Ureter (tissue), 1 donor: ENCODE data around the gene ENTPD5. TPM values are rescaled to one million over a fixed set of nuclear protein-coding genes. Genes with fewer than 3 reads are reported as not detected.
"Not testable (repeated sequence)": the region's sequence is repeated elsewhere in the genome, so short reads cannot be mapped to it uniquely, and the experiment has no call there.

Source experiments
- DNase-seq: peaks from one replicate; pipeline ENCODE4 v3.0.0-alpha.2; 2020; ENCODE audit warnings: low spot score
- total RNA-seq: library from RNA; stranded (reverse); gene quantifications from one replicate; pipeline ENCODE4 v1.2.4, GENCODE V29; 2023
- donor health status: DM: yes; HTN: yes; CAD: no.

ENTPD5 gene
- total RNA-seq, 1 donor from 2014 or later = 55.4 TPM

DNA sequence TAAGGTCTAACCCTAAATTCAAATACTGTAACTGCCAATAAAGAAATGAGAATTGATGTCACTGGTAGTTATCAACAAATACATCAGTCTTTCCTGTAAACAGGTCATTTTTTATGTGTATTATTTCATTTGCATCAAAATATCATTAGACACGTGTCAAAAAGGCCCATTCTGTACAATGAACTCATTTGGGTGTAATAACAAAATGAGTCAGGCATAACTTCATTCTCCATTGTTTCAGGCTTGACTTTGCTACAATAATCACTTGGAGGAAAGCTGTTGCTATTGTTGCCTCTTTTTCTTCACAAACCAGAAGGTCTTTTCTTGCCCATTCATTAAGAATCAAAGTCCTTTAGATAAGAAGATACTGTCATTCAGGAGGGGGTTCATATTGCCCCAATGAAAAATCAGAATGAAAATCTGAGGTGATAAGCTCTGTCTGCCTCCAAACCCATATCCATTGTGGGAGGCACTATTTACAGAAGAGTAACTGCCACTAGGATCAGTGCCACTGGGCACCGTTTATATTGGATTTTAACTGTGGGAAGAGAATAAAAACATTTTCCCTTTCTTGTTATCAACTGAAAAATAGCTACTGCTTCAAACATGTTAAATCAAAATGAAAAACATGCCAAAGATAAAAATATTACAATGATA lies 10.1 kb downstream of the ENTPD5 start:
- no peak for DNase-seq

DNA sequence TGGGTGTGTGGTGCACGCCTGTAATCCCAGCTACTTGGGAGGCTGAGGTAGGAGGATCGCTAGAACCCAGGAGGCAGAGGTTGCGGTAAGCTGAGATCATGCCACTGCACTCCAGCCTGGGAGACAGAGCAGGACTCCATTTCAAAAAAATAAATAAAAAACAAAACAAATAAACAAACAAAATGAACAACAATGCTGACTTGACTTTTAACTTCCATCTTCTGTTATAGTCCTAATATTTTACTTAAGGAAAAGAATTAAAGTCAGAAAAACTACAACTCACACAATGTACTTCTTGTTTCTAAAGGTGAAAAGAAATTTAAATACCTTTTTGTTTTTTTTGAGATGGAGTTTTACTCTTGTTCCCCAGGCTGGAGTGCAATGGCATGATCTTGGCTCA lies 13.4 kb downstream of the ENTPD5 start:
- not testable (repeated sequence) for DNase-seq

DNA sequence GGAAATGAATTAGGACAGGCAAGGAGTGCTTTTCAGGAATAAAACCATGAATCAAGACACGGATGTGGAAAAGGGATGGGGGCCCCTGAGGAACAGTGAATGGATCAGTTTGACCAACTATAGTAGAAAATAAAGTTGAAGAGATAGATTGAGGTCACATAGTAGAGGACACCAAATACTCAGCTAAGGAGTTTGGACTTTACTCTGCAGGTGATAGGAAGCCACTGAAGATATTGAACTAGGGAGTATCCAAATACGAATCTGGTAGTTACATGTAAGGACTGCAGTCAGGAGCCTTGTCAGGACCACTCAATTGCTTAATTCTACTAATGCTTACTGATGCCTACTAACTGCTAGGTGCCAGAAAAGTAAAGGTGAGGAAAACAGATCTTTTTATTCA lies 20.4 kb downstream of the ENTPD5 start:
- no peak for DNase-seq

DNA sequence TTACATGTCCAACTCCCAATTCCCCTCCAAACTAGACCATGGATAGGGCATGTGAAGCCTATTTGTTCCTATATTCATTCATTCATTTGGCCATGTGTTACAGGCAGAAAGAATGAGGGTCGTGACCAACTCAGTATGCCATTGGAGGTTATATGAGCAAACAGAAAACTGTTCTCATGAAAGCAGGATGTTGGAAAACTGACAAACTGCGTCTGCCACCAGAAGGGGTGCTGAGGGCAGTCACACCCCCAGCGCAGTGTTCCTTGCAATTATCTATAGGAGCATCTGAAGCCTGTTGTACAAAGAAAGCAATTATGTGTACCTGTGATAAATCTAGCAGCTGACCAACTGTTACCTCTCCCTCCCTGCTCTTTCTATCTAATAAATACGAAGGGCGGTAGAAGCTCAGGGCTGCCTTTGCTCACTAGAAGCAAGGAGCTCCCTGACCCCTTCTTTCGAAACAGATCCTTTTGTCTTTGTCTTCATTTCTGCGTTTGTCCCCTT lies 21.1 kb downstream of the ENTPD5 start:
- no peak for DNase-seq

DNA sequence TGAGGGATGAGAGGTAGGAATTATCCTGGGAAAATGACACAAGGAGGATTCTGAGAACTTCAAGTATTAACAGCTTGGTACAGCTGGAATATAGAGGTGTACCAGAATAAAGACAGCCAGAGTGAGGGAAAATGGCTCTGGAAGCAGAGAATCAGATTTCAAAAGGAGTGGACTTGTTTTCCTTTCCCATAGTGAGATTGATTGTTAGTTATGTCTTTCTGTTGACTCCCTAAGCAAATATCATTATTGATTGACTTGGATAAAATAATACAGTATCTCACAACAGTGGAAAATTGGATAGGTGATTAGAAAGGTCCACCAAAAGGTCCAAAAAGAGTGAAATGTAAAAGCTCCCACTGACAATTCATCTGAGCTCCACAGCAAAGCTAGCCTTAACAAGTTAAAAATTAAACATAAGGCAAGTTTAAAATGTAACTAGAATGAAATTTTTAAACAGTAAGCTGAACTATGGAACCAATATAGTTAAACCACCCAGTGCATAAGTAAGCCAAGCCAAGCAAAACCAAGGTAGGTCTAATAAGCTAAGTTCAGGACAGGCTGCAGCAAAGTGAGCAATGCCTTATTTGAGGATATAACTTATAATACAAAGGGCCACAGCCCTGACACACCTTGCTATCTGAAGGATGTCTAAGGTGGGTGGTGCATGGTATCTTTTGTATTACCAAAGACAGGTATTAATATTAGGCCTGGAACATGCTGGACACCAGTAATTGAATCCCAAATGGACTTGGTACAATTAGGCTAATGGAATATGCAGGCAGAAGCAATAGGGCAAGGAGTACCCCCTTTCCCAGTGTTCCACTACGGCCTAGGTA lies 21.8 kb downstream of the ENTPD5 start:
- DNase-seq = no peak

DNA sequence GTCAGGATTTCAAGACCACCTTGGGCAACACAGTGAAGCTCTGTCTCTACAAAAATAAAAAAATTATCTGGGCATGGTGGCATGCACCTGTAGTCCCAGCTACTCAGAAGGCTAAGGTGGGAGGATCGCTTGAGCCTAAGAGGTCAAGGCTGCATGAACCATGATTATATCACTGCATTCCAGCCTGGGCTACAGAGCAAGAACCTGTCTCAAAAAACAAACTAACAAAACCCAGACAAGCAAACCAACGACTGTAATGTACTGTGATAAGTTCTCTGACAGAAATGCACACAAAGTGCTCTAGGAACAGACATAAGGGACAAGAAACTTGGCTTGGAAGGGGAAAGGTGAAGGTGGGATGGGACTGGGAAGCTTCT lies 22.4 kb downstream of the ENTPD5 start:
- DNase-seq = no peak

DNA sequence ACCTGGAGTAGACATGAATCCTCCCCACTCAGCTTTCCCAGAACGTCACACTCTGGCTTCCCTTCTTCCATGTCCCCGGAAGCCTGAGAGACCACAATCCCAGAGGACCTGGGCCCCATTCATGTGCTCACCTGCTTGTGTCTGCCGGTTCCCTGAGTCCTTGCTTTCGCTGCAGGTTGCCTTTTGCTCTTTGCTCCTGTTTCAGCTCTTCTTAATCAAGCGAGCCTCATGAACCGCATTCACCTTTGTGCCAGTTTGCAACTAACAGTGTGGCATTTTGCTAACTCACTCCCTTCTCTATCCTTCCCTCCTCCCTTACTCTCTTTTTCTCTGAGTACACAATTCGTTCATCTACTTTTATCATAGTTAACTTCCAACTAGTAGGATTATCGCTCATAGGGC lies 23.1 kb downstream of the ENTPD5 start:
- DNase-seq = no peak

DNA sequence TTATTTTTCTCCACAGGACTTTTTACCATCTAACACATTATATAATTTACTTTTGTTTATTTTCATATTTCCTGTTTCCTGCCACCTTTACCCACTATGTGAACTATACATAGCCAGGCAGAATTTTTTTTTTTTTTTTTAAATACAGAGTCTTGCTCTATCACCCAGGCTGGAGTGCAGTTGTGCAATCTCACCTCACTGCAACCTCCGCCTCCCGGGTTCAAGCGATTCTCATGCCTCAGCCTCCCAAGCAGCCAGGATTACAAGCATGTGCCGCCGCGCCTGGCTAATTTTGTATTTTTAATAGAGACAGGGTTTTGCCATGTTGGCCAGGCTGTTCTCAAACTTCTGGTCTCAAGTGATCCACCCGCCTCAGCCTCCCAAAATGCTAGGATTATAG lies 24.2 kb downstream of the ENTPD5 start:
- DNase-seq = not testable (repeated sequence)

DNA sequence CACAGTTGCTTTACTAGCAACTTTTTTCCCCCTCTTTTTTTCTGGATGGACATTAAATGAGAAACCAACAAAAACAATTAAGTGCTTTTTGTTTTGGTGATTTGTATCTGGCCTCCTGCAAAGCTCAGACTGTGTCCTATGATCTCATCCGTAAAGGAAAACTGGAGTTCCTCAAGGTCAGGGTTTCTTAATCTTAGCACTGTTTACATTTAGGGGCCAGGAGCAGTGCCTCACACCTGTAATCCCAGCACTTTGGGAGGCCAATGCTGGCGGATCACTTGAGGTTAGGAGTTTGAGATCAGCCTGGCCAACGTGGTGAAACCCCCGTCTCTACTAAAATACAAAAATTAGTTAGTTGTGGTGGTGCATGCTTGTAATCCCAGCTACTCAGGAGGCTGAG lies 28.0 kb downstream of the ENTPD5 start:
- no peak for DNase-seq

DNA sequence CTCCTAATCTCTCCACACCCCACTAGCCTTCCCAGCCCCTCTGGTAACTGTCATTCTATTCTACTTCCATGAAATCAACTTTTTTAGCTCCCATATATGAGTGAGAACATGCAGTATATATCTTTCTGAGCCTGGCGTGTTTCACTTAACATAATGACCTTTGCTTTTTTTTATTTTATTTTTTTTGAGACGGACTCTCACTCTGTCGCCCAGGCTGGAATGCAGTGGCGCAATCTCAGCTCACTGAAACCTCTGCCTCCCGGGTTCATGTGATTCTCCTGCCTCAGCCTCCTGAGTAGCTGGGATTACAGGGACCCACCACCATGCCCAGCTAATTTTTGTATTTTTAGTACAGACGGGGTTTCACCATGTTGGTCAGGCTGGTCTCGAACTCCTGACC lies 30.4 kb downstream of the ENTPD5 start:
- not testable (repeated sequence) for DNase-seq

DNA sequence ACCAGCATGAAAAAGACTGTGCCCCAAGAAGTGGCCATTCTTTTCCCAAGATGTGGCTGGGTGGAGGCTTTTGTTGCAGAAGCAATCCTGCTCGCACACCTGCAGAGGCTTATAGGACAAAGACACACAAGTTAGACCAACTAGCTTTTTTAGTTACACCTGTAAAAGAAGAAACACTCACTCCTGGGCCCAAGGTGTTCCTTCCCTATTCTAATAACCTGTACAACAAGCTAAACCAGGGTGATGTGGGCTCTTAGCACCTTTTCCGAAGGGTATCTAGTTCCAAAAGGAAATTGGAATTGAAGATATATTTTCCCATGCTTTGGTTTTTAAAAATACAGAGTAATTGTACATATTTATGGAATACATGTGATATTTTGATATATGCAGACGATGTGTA lies 31.0 kb downstream of the ENTPD5 start:
- DNase-seq = no peak

DNA sequence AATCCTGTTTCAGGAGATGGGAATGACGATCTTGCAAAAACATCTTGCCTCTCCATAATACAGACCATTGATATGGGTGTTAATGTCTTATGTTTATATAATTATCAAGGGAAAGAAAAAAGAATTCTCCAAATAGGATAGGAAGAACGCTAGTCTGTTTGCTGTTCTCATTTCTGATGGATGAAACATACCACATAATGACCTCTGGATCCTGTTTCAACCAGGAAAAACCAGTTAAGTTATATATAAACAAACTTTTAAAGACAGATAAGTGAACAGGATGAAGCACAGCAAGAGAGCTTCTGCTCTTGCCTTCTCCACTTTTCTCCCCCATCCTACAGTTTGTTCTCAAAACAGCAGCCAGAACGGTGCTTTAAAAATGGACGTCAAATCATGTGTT lies 41.2 kb downstream of the ENTPD5 start:
- no peak for DNase-seq

DNA sequence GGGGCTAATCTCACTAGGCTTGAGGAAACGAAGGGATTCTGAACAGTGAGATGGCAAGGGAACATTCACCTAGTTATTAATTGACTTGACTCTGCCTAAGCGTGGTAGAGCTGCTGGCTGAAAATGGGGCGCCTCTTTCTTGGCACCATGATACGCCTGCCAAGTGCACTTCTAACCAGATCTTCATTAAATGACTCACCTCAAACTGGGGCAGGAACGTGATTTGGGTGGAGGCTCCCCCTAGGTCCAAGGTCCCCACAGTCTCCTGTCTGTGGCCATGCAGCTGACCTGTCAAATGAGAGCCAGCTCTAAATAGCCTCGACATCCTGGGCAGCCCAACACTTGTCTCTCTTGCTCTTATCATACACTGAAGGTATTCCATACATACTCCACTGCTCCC lies 43.0 kb downstream of the ENTPD5 start:
- no peak for DNase-seq

DNA sequence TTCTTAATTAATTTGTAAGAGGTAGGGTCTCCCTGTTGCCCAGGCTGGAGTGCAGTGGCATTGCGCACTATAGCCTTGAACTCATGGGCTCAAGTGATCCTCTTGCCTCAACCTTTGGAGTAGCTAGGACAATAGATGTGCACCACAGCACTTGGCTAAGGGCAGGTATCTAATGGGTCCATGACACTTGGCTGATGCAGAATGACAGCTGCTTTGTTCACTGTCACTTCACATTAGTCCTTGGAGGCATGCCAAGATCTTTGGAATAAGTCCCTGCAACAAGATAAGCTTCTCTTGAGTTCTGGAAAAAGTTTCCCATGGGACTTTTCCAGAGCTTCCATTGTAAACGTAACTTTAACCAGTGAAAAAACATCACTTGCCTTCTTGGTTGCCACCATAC lies 45.6 kb downstream of the ENTPD5 start:
- no peak for DNase-seq

DNA sequence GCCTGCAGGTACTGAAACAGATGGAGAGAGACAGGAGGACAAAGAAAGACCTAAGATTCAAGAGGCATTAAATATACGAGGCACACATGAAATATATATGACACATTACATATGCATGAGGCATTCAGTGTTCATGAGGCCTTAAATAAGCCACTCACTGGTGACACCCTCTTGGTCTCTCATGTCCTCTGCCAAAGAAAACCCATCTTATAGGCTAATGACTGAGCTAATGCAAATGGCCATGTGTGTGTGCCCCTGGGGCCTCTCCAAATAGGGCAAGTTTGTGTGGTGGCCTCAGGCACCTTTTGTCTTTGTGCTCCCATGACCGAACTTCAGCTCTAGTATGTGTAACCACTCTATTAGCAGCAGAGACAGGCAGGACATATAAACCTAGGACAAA lies 50.2 kb downstream of the ENTPD5 start:
- DNase-seq = no peak

DNA sequence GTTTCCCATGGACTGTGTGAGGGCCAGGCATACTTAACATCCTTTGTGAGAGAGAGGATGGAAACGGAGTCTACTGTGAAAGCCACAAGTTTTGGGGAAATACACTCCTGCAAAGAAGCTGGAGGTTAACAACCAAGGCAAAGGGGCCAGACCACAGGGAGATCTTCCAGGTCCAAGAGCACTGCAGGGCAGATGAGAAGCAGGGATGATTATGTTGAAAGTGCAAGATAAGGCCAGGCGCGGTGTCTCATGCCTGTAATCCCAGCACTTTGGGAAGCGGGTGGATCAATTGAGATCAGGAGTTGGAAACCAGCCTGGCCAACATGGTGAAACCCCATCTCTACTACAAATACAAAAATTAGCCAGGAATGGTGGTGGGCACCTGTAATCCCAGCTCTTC lies 53.9 kb downstream of the ENTPD5 start:
- no peak for DNase-seq

DNA sequence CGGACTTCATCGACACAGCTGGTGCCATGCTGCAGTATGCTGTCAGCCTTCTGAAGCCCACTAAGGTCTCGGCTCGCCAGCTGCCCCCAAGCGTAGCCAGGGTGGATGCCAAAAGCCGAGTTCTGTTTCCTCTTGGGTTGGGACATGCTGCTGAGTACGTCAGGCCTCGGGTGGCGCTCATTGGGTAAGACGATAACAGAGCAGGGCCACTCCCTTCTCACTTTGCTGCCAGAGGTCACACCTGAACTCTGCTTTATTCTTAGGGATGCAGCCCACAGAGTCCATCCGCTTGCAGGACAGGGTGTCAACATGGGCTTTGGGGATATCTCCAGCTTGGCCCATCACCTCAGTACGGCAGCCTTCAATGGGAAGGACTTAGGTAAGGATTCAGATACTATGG lies 57.9 kb downstream of the ENTPD5 start:
- DNase-seq = no peak

DNA sequence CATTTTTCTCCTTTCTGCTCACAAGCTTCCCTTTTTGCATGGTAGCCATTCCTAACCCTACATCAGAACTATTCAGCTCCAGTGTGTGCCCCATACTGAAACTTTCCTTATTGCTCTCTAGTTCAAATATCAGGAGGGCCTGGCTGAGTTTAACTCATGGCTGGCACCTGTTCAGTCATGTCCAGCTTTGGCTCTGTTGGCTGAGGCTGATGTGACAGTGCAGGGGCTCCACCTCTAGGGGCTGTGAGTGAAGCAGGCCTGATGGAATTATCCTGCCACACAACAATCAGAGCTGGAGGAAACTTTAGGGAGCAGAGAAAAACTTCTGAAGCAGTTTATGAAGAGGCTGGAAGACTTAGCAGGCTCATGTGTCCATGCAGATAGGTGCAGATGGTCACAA lies 60.5 kb downstream of the ENTPD5 start:
- no peak for DNase-seq

DNA sequence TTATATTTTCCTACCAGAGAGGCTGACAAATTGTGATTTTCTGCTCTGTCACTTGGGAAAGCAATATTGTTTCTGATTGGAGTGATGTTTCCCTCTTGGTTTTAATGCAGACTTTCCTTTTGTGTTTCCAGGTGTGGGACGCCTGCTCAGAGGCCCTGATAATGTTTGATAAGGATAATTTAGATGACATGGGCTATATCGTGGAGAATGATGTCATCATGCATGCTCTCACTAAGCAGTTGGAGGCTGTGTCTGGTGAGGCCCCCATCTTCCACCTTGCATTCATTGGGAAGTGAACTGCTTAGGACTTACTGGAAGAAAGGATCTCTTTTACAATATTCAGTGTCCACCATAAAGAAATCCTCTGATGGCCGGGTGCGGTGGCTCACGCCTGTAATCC lies 63.4 kb downstream of the ENTPD5 start:
- DNase-seq = no peak

DNA sequence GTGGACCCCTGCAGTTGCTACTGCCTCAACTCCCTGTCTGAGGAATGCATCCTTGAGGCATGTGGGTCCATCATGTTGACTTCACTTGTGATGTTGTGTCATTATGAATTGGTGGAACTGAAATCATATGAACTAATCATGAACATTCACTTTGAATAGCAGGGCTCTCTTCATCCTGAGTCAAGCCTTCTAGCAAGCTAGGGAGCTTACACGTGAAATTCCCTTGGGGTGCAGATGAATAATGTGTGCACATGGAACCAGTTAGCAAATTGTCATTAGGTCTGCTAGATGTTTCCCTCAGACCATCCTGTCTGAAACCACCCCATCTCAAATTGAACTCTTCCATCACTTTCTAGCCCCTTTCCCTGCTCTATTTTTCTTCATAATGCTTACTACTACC lies 65.4 kb downstream of the ENTPD5 start:
- DNase-seq = no peak

DNA sequence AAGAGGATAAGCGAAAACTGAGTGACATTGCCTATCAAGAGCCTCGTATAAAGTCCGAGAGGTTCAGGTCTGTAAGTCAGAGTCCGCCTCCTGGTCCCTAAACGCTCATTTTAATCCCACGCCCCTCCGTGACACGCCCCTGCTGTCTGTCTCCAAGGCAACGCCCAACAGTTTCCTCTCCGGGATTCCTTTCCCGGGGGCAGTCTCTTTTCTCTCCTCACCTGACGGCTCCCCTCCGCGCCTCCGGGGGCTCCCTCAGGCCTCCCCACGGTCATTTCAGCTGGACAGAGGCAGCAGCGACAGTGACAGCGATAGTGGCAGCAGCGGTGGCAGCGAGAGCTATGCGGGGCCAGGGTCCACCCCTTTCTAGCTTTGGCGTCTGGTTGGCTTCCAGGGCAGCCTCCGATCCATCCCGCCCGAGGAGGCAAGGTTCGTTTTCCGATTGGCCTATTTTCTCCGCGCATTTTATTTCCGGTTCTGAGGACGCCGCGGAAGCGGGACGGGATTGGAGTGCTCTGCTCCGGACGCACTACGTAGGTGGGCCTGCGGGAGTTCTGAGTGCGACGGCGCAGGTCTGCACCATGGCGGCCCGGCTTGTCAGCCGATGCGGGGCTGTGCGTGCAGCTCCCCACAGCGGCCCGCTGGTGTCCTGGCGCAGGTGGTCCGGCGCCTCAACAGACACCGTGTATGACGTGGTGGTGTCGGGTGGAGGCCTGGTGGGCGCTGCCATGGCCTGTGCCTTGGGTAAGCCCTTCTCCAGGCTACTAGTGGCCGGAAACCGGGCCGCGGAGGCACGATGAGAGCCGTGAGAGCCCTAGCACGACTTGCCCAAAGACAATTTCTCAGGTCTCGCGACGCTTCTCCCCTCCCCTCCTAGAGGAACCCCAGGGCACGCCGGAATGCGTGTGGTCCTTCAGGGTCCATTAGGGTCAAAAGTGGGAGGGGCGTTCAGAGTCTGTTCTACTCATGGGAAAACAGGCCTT lies 69.0 kb downstream of the ENTPD5 start, which contains the start of the genes COQ6 and FAM161B:
TSS of gene COQ6 (plus strand) at position 551 of the 983 bp plus-strand sequence. CDS start at position 582, 31 bp downstream.
TSS of gene FAM161B (minus strand) at position 343 of the 983 bp plus-strand sequence. CDS start at position 275, 68 bp downstream.
- peak; percentile 96 for DNase-seq

DNA sequence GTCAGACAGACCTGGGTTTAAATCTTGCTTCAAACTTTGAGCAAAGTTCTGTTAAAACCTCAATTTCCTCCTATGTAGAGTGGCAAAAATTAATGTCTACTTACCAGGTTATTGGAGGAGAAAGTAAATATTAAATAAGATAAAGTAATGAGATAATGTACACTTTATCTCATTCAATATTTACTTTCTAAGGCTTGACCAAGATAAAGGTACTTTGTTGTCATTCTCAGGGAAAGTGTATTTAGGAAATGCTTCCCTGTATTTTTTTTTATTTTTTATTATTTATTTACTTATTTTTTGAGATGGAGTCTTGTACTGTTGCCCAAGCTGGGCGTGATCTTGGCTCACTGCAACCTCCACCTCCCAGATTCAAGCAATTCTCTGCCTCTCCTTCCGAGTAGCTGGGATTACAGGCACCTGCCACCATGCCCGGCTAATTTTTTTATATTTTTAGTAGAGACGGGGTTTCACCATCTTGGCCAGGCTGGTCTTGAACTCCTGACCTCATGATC lies 73.9 kb downstream of the ENTPD5 start:
- no peak for DNase-seq
